Spleen (tissue), 7 donors: Measurements from ENCODE around the gene TP53.

Source experiments
- CTCF ChIP-seq, 11 experiments: fragments of 200-600 bp in 7 of 11; fragments of 450-650 bp in 4 of 11; sonication (generic) in 4 of 11; IDR thresholded peaks in 8 of 11; conservative IDR thresholded peaks in 3 of 11; 1 replicate in 7 of 11; 2 replicates in 4 of 11; pipeline versions ENCODE4 v1.4.0 to v1.8.0; 2016 to 2021; ENCODE audit warnings: antibody characterized with exemption in 11 of 11, inconsistent platforms in 4 of 11, mild to moderate bottlenecking in 1 of 11
- POLR2A ChIP-seq, 3 donors: fragments of 450-650 bp; IDR thresholded peaks; one replicate each; pipeline ENCODE4 v1.5.1; 2017; ENCODE audit warnings: antibody characterized with exemption in 3 of 3, mild to moderate bottlenecking in 1 of 3
- POLR2AphosphoS5 ChIP-seq, 3 donors: sonication (generic); formaldehyde crosslinking; IDR thresholded peaks; one replicate each; pipeline ENCODE4 v1.5.1; 2017; ENCODE audit warnings: antibody characterized with exemption in 3 of 3
- donor health status: DM: no; HTN: no; CAD: no; lungs with moderate emphysema.
- donor health status: DM: no; HTN: no; CAD: no.
- donor health status: DM: no; HTN: no; CAD: no.

- no peak for TF ChIP-seq CTCF (IDR thresholded peaks at IDR 0.05 in 8 of 11, conservative IDR thresholded peaks at IDR 0.05 in 3 of 11)
- no peak for TF ChIP-seq POLR2A (IDR thresholded peaks at IDR 0.05)
- no peak for TF ChIP-seq POLR2AphosphoS5 (IDR thresholded peaks at IDR 0.05)
Measured at GRCh38 chr17:7688808-7689316, 1.6 kb upstream of the TP53 start.
